A549 (cell line): Measurements from ENCODE around the gene DSP. TPM values are rescaled to one million over a fixed set of nuclear protein-coding genes. Genes with fewer than 3 reads are reported as not detected.

ENCODE experiments used
- ATAC-seq, 2 experiments: fragments of 200-7000 bp in 1 of 2; fragments of >200 bp in 1 of 2; cut with Nextera tagmentation in 1 of 2; cut with Tn5 transposase in 1 of 2; 3 replicates each; pipeline versions ENCODE4 v1.8.0 to v1.9.1; 2018 to 2020; ENCODE audit warnings: mild to moderate bottlenecking in 1 of 2, moderate library complexity in 1 of 2
- CTCF ChIA-PET: fragments of 300-600 bp; sonication (Branson Sonifier 250); formaldehyde crosslinking; extraction: SDS; loops from one replicate; lab custom pipeline; 2021; ENCODE audit warnings: antibody characterized with exemption, inconsistent platforms; lab: Yijun Ruan, JAX
- POLR2A ChIA-PET: fragments of 350-600 bp; formaldehyde crosslinking; extraction: SDS; loops from one replicate; lab custom pipeline; 2021; ENCODE audit warnings: antibody characterized with exemption, inconsistent platforms; lab: Yijun Ruan, JAX
- DNase-seq, 2 experiments: peaks; one replicate each; pipeline versions ENCODE4 v3.0.0 to v3.0.0-alpha.2; 2011 to 2016; ENCODE audit warnings: low read depth in 1 of 2, low spot score in 1 of 2
- FAIRE-seq: peaks from 2 replicates; lab custom pipeline; 2011; peaks lifted over from hg19 to GRCh38; lab: Jason Lieb, UNC
- H3K27ac ChIP-seq, 2 experiments: fragments of >200 bp; sonication (Bioruptor Twin); formaldehyde crosslinking; 3 replicates each; pipeline ENCODE4 v1.5.1; 2016 to 2017
- H3K4me1 ChIP-seq: fragments of >200 bp; sonication (Bioruptor Twin); formaldehyde crosslinking; 3 replicates; pipeline ENCODE4 v1.6.1; 2016
- H3K4me2 ChIP-seq: fragments of >200 bp; sonication (Bioruptor Twin); formaldehyde crosslinking; 3 replicates; pipeline ENCODE4 v1.6.1; 2016
- H3K4me3 ChIP-seq: fragments of >200 bp; sonication (Bioruptor Twin); formaldehyde crosslinking; 3 replicates; pipeline ENCODE4 v1.5.1; 2016
- H3K9me3 ChIP-seq: fragments of >200 bp; sonication (Bioruptor Twin); formaldehyde crosslinking; 3 replicates; pipeline ENCODE4 v1.6.1; 2016
- ATOH8 ChIP-seq: fragments of 250-450 bp; sonication (Bioruptor Pico); IDR thresholded peaks from 2 replicates; pipeline ENCODE4 v1.5.0; 2020; ENCODE audit warnings: low read depth, mild to moderate bottlenecking, moderate library complexity
- BCL3 ChIP-seq: fragments of >200 bp; sonication (Bioruptor Twin); formaldehyde crosslinking; IDR thresholded peaks from 3 replicates; pipeline ENCODE4 v1.6.1; 2016
- BHLHE40 ChIP-seq: IDR thresholded peaks from 2 replicates; pipeline ENCODE4 v1.6.1; 2012; ENCODE audit warnings: low read depth, low read length, inconsistent platforms
- CBX2 ChIP-seq: fragments of 200-600 bp; sonication (generic); IDR thresholded peaks from 2 replicates; pipeline ENCODE4 v1.6.1; 2016; ENCODE audit warnings: low read depth, mild to moderate bottlenecking, borderline replicate concordance
- CEBPB ChIP-seq, 2 experiments: fragments of >200 bp in 1 of 2; sonication (Bioruptor Twin) in 1 of 2; formaldehyde crosslinking in 1 of 2; IDR thresholded peaks; 2 replicates each; pipeline ENCODE4 v1.6.1; 2012 to 2016
- EHF ChIP-seq: fragments of 250-450 bp; sonication (Bioruptor Pico); IDR thresholded peaks from 2 replicates; pipeline ENCODE4 v1.5.0; 2020; ENCODE audit warnings: mild to moderate bottlenecking
- ELK1 ChIP-seq: fragments of 150-350 bp; IDR thresholded peaks from 2 replicates; pipeline ENCODE4 v1.6.1; 2014; ENCODE audit warnings: low read depth, mild to moderate bottlenecking, low read length
- FOSB ChIP-seq: fragments of 250-450 bp; sonication (Bioruptor Pico); IDR thresholded peaks from 2 replicates; pipeline ENCODE4 v1.5.0; 2020; ENCODE audit warnings: mild to moderate bottlenecking, moderate library complexity
- HDAC2 ChIP-seq: fragments of 200-600 bp; sonication (generic); IDR thresholded peaks from 2 replicates; pipeline ENCODE4 v1.6.1; 2016
- HEYL ChIP-seq: fragments of 250-450 bp; sonication (Bioruptor Pico); IDR thresholded peaks from 2 replicates; pipeline ENCODE4 v1.8.0; 2021; ENCODE audit warnings: mild to moderate bottlenecking, moderate library complexity
- HMGXB4 ChIP-seq: fragments of 250-450 bp; sonication (Bioruptor Pico); IDR thresholded peaks from 2 replicates; pipeline ENCODE4 v1.5.0; 2021; ENCODE audit warnings: mild to moderate bottlenecking, moderate library complexity, borderline replicate concordance
- JUN ChIP-seq, 2 experiments: fragments of >200 bp; sonication (Bioruptor Twin); formaldehyde crosslinking; IDR thresholded peaks; 2 replicates in 1 of 2; 3 replicates in 1 of 2; pipeline ENCODE4 v1.6.1; 2016 to 2017
- MAFK ChIP-seq: fragments of 450-650 bp; IDR thresholded peaks from 2 replicates; pipeline ENCODE4 v1.6.1; 2014; ENCODE audit not compliant: partially characterized antibody
- MAX ChIP-seq: IDR thresholded peaks from 2 replicates; pipeline ENCODE4 v1.6.1; 2012
- NPAS2 ChIP-seq: fragments of 250-450 bp; sonication (Bioruptor Pico); IDR thresholded peaks from 2 replicates; pipeline ENCODE4 v1.8.0; 2022; ENCODE audit warnings: mild to moderate bottlenecking, moderate library complexity, borderline replicate concordance
- RAD21 ChIP-seq, 2 experiments: fragments of >200 bp in 1 of 2; sonication (Bioruptor Twin) in 1 of 2; formaldehyde crosslinking in 1 of 2; IDR thresholded peaks in 1 of 2; conservative IDR thresholded peaks in 1 of 2; 2 replicates in 1 of 2; 3 replicates in 1 of 2; pipeline ENCODE4 v1.6.1; 2012 to 2018; ENCODE audit warnings: inconsistent platforms in 1 of 2
- RARB ChIP-seq: fragments of 250-450 bp; sonication (Bioruptor Pico); IDR thresholded peaks from 2 replicates; pipeline ENCODE4 v1.8.0; 2021; ENCODE audit warnings: mild to moderate bottlenecking, moderate library complexity
- SMC3 ChIP-seq: fragments of >200 bp; sonication (Bioruptor Twin); formaldehyde crosslinking; IDR thresholded peaks from 3 replicates; pipeline ENCODE4 v1.6.1; 2018; ENCODE audit warnings: inconsistent platforms
- ZC3H11A ChIP-seq: fragments of 450-650 bp; IDR thresholded peaks from 2 replicates; pipeline ENCODE4 v1.6.1; 2014; ENCODE audit warnings: antibody characterized with exemption, mild to moderate bottlenecking
- ZNF302 ChIP-seq: fragments of 250-450 bp; sonication (Bioruptor Pico); IDR thresholded peaks from 2 replicates; pipeline ENCODE4 v1.9.0; 2021; ENCODE audit warnings: inconsistent platforms, mild to moderate bottlenecking, moderate library complexity
- ZSCAN20 ChIP-seq: fragments of 250-450 bp; sonication (Bioruptor Pico); IDR thresholded peaks from 2 replicates; pipeline ENCODE4 v1.8.0; 2022; ENCODE audit warnings: mild to moderate bottlenecking, moderate library complexity
- WGBS: methylation state at CpG from one replicate; pipeline ENCODE4 v1.1.6; 2017; ENCODE audit errors: missing lambda C conversion rate; 5-methylcytosine and 5-hydroxymethylcytosine counted together
- polyA plus RNA-seq, 4 experiments: library from polyadenylated mRNA; depleted of rRNA in 3 of 4; stranded (reverse); fragments of >200 nt; fragmentation: RNase III in 1 of 4; extraction: RNeasy Plus Mini Kit Qiagen cat#74134 plus additional on column Dnase treatment in 1 of 4; gene quantifications; 2 replicates in 3 of 4; 3 replicates in 1 of 4; pipeline ENCODE4 v1.2.3, GENCODE V29; 2011 to 2017

The DSP gene
- polyA plus RNA-seq, 2 of the 4 experiments (the other 2 are of a cell fraction) = 15.2 to 34.1 TPM

GRCh38 chr6:7513529-7513928 is 27.9 kb upstream of the DSP start:
- no peak overlapping the region for H3K4me2 ChIP-seq
- no peak for DNase-seq
- POLR2A ChIA-PET = no interaction called here
- no peak overlapping the region for H3K4me3 ChIP-seq
- FAIRE-seq = no peak
- H3K4me1 ChIP-seq = no peaks in the 10 kb centered on the region
- no peak for ATAC-seq
- H3K9me3 ChIP-seq = no peaks in the 10 kb centered on the region
- H3K27ac ChIP-seq = no peak overlapping the region
- CTCF ChIA-PET = interaction anchor here (0.7 kb wide), 1 partner anchor 838 kb away, joined by 3 read pairs; no protein-coding TSS in a partner anchor
- WGBS = 67% methylated on average over 5 of the region's 5 CpGs
- TF ChIP-seq ZSCAN20 (CRISPR knock-in tag) (no peak), ELK1 (no peak), BCL3 (no peak), HDAC2 (no peak), SMC3 (no peak), RARB (CRISPR knock-in tag) (no peak), EHF (CRISPR knock-in tag) (no peak), ZC3H11A (no peak), NPAS2 (no peak), FOSB (CRISPR knock-in tag) (no peak), HEYL (CRISPR knock-in tag) (no peak), BHLHE40 (no peak), RAD21 (conservative IDR thresholded peaks at IDR 0.05 in 1 of 2, IDR thresholded peaks at IDR 0.05 in 1 of 2) (no peak), HMGXB4 (CRISPR knock-in tag) (no peak), JUN (IDR thresholded peaks at IDR 0.05) (no peak), ZNF302 (CRISPR knock-in tag) (no peak), ATOH8 (no peak), CBX2 (no peak), MAFK (no peak), CEBPB (IDR thresholded peaks at IDR 0.05) (no peak)

GRCh38 chr6:7515363-7515762 is 26.1 kb upstream of the DSP start:
- no peaks in the 10 kb centered on the region for H3K4me1 ChIP-seq
- no peak for ATAC-seq
- H3K9me3 ChIP-seq = no peaks in the 10 kb centered on the region
- CTCF ChIA-PET = no interaction called here
- POLR2A ChIA-PET = no interaction called here
- 49% methylated on average over 2 of the region's 2 CpGs for WGBS
- TF ChIP-seq MAX = no peak
- TF ChIP-seq SMC3 = no peak
- no peak for TF ChIP-seq ATOH8
- TF ChIP-seq, all 56 proteins: peak for 0
- no peak overlapping the region for H3K4me3 ChIP-seq
- FAIRE-seq = no peak
- H3K4me2 ChIP-seq = no peak overlapping the region
- H3K27ac ChIP-seq = no peak overlapping the region
- DNase-seq = no peak
